Measurements from ENCODE around the gene ENO3.

Gene ENO3

DNA sequence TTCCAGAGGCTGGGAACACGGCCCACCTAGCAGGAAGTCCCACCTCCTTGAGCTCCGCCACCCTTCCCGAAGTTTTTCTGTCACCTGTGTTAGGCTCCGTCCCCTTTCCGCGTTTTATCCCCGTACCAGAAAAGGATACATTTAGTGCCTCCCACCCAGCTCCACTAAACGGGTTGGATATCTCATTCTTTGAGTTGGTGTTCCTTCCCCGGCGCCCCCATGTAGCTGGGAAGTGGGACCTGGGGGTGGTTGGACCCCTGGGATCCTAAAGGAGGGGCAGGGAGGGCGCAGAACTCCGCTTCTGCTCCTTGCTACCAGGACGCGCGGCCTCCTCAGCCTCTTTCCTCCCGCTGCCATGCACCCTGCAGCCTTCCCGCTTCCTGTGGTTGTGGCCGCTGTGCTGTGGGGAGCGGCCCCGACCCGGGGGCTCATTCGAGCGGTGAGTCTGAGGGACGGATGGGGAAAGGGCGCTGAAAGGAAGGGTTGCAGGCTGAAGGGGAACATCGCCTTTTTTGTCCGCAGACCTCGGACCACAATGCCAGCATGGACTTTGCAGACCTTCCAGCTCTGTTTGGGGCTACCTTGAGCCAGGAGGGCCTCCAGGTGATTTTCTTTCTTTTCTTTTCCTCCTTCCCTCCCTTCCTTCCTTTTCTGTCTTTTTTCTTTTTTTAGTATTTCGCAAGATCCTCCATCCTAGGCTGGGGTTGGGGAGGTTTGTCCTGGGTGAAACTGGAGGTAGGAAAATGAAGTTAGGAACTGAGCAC, 10.2 kb upstream of the ENO3 start:
- Histone ChIP-seq H3K27me3 (no peaks in the 10 kb centered on the region), H3K36me3 (peaks cover 14% of the 10 kb centered on the region), H3K4me1 (no peaks in the 10 kb centered on the region; the same call in 1 of the 2 replicates), H3K9me3 (no peaks in the 10 kb centered on the region), H3K4me3 (ENCODE audit: low read depth, low read length) (peak overlapping the region; percentile 86)
- TF ChIP-seq, protein P1, sequence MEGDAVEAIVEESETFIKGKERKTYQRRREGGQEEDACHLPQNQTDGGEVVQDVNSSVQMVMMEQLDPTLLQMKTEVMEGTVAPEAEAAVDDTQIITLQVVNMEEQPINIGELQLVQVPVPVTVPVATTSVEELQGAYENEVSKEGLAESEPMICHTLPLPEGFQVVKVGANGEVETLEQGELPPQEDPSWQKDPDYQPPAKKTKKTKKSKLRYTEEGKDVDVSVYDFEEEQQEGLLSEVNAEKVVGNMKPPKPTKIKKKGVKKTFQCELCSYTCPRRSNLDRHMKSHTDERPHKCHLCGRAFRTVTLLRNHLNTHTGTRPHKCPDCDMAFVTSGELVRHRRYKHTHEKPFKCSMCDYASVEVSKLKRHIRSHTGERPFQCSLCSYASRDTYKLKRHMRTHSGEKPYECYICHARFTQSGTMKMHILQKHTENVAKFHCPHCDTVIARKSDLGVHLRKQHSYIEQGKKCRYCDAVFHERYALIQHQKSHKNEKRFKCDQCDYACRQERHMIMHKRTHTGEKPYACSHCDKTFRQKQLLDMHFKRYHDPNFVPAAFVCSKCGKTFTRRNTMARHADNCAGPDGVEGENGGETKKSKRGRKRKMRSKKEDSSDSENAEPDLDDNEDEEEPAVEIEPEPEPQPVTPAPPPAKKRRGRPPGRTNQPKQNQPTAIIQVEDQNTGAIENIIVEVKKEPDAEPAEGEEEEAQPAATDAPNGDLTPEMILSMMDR (IDR thresholded peaks at IDR 0.05; ENCODE audit: low read depth, low read length): no peak
- DNase-seq: peak; percentile 73

DNA sequence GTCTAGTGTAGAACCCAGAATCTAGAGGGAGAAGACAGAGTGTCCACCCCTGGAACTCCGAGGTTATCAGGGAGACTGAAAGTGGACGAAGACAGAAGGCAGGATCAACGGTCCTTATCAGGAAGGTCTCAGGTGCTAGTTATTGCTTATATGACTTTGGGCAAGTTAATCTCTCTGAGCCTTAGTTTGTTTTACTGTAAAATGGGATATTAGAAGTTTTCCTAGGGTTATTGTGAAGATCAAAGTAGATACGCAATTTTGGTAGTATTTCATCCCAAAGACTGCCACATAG, 9.7 kb upstream of the ENO3 start:
- no peak for DNase-seq
- H3K4me1 ChIP-seq: no peaks in the 10 kb centered on the region; the same call in 1 of the 2 replicates
- H3K27me3 ChIP-seq: no peaks in the 10 kb centered on the region
- H3K4me3 ChIP-seq (ENCODE audit: low read depth, low read length): peak overlapping the region; percentile 86
- TF ChIP-seq, protein P1 (IDR thresholded peaks at IDR 0.05; ENCODE audit: low read depth, low read length): no peak
- no peaks in the 10 kb centered on the region for H3K9me3 ChIP-seq
- H3K36me3 ChIP-seq: peaks cover 18% of the 10 kb centered on the region

DNA sequence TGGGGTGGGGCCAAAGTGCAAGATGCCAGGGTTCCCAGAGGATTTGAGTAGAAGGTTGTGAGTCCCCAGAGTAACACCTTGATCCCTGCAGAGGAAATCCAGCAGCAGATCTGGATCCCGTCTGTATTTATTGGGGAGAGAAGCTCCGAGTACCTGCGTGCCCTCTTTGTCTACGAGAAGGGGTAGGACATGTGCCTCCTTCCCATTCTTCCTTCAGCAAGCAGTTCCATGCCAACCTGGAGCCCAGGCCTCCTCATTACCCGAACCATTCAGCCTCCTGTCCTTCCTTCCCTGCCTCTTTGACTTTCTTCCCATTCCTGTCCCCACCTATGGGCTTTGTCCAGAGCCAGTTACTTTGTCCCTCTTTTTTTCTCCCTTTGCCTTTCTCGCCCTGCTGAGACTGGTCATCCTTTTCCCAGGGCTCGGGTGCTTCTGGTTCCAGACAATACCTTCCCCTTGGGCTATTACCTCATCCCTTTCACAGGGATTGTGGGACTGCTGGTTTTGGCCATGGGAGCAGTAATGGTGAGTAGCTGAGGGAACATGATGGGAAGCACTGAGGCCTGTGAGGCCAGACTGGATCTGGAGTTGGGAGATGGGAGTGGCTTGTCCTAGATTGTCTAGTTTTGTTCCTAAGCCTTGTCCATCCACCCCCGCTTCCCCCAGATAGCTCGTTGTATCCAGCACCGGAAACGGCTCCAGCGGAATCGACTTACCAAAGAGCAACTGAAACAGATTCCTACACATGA, 8.0 kb upstream of the ENO3 start:
- TF ChIP-seq, protein P1 (IDR thresholded peaks at IDR 0.05; ENCODE audit: low read depth, low read length): no peak
- no peak overlapping the region for H3K4me3 ChIP-seq (ENCODE audit: low read depth, low read length)
- no peak for DNase-seq
- H3K9me3 ChIP-seq: no peaks in the 10 kb centered on the region
- no peaks in the 10 kb centered on the region; the same call in 1 of the 2 replicates for H3K4me1 ChIP-seq
- peaks cover 24% of the 10 kb centered on the region for H3K36me3 ChIP-seq
- H3K27me3 ChIP-seq: no peaks in the 10 kb centered on the region

DNA sequence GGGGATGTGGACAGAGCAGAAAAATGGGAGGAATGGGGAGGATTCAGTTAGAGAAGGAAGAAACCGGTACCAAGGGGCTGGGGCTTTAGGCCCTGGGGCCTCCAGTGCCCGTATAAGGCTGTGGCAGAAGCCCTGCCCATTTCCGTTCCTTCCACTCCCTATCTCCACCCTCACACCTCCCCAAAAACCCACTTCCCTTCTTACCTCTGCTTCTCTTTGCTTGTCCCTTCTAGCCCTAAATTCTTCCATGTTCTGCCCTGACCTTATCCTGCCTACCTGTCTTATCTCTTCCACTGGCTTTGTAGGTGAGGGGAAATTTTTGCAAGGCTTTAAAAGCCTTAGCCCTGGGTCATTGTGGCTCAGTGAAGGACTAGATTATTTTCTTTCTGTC, 6.8 kb upstream of the ENO3 start:
- H3K4me1 ChIP-seq: no peaks in the 10 kb centered on the region; the same call in 1 of the 2 replicates

DNA sequence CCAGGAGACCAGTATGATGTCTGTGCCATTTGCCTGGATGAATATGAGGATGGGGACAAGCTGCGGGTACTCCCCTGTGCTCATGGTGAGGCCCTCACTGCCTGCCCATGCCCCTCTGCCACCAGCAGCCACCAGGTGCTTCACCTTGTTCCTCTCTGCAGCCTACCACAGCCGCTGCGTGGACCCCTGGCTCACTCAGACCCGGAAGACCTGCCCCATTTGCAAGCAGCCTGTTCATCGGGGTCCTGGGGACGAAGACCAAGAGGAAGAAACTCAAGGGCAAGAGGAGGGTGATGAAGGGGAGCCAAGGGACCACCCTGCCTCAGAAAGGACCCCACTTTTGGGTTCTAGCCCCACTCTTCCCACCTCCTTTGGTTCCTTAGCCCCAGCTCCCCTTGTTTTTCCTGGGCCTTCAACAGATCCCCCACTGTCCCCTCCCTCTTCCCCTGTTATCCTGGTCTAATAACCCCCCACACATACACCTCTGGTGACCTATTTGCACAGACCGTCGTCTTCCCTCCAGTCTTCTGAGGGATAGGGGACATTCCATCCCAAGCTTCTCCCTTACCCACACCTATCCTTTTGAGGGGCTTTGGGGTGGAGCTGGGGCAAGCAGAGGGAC, 6.3 kb upstream of the ENO3 start:
- TF ChIP-seq, protein P1 (IDR thresholded peaks at IDR 0.05; ENCODE audit: low read depth, low read length): no peak
- H3K36me3 ChIP-seq: peaks cover 24% of the 10 kb centered on the region
- no peak overlapping the region for H3K4me3 ChIP-seq (ENCODE audit: low read depth, low read length)
- H3K27me3 ChIP-seq: no peaks in the 10 kb centered on the region
- DNase-seq: no peak
- no peaks in the 10 kb centered on the region for H3K9me3 ChIP-seq
- no peaks in the 10 kb centered on the region; the same call in 1 of the 2 replicates for H3K4me1 ChIP-seq

More for the DNA sequence above, 6.8 kb upstream of the ENO3 start:
- TF ChIP-seq, protein P1 (IDR thresholded peaks at IDR 0.05; ENCODE audit: low read depth, low read length): no peak
- no peak for DNase-seq
- H3K9me3 ChIP-seq: no peaks in the 10 kb centered on the region
- H3K4me3 ChIP-seq (ENCODE audit: low read depth, low read length): no peak overlapping the region
- no peaks in the 10 kb centered on the region for H3K27me3 ChIP-seq
- peaks cover 24% of the 10 kb centered on the region for H3K36me3 ChIP-seq
